Endothelial cell of umbilical vein (primary cell): ENCODE results near the gene AFP. TPM values are rescaled to one million over a fixed set of nuclear protein-coding genes. Genes with fewer than 3 reads are reported as not detected.

Experiments
- BruUV-seq: library from RNA; stranded (reverse); fragments of 400-500 nt; replicated peaks from 2 replicates; lab custom pipeline; 2021; lab: Mats Ljungman, UMichigan
- CTCF ChIA-PET: fragments of 300-600, 350-600 bp; sonication (Branson Sonifier 250); formaldehyde crosslinking; loops from one replicate; lab custom pipeline; 2021; ENCODE audit warnings: antibody characterized with exemption, inconsistent platforms; lab: Charles Lee
- POLR2A ChIA-PET: fragments of 300-600, 350-600 bp; sonication (Branson Sonifier 250); formaldehyde crosslinking; loops from one replicate; lab custom pipeline; 2021; ENCODE audit warnings: antibody characterized with exemption, inconsistent platforms; lab: Charles Lee
- DNase-seq: peaks from one replicate; pipeline ENCODE4 v3.0.0-alpha.2; 2011; ENCODE audit warnings: low read depth, low spot score
- FAIRE-seq: peaks from 2 replicates; lab custom pipeline; 2011; peaks lifted over from hg19 to GRCh38; lab: Jason Lieb, UNC
- H2AFZ ChIP-seq: 2 replicates; pipeline ENCODE4 v1.6.0; 2012; ENCODE audit warnings: low read depth, low read length, control low read depth, inconsistent platforms
- H3K27ac ChIP-seq: 2 replicates; pipeline ENCODE4 v1.5.1; 2011; ENCODE audit warnings: low read depth, mild to moderate bottlenecking, control low read depth, low read length, moderate library complexity; ENCODE audit not compliant: insufficient read depth
- H3K27me3 ChIP-seq, 2 experiments: 2 replicates each; pipeline versions ENCODE4 v1.6.0 to v1.6.1; 2011; ENCODE audit warnings: low read length in 2 of 2, mixed read lengths in 1 of 2; ENCODE audit not compliant: control insufficient read depth in 2 of 2, insufficient read depth in 2 of 2
- H3K36me3 ChIP-seq, 2 experiments: 2 replicates in 1 of 2; 3 replicates in 1 of 2; pipeline ENCODE4 v1.5.1; 2011; ENCODE audit warnings: low read length in 2 of 2, mild to moderate bottlenecking in 1 of 2, moderate library complexity in 1 of 2; ENCODE audit not compliant: control insufficient read depth in 2 of 2, insufficient read depth in 2 of 2; ENCODE audit errors: extremely low read depth in 1 of 2
- H3K4me1 ChIP-seq: 3 replicates; pipeline ENCODE4 v1.5.1; 2011; ENCODE audit warnings: mild to moderate bottlenecking, low read length; ENCODE audit not compliant: control insufficient read depth, insufficient read depth; ENCODE audit errors: extremely low read depth
- H3K4me2 ChIP-seq: 2 replicates; pipeline ENCODE4 v1.6.1; 2011; ENCODE audit warnings: low read length, control low read depth, mixed read lengths; ENCODE audit not compliant: insufficient read depth
- H3K4me3 ChIP-seq, 3 experiments: fragments of 200-600 bp in 1 of 3; sonication (generic), shearing (Covaris generic) in 1 of 3; replicated peaks in 1 of 3; 2 replicates each; pipeline ENCODE4 v1.5.1; 2011 to 2016; ENCODE audit warnings: control low read depth in 3 of 3, low read length in 3 of 3, mild to moderate bottlenecking in 2 of 3, inconsistent platforms in 1 of 3, low read depth in 1 of 3, moderate library complexity in 1 of 3; ENCODE audit not compliant: insufficient read depth in 1 of 3
- H3K79me2 ChIP-seq: 2 replicates; pipeline ENCODE4 v1.6.0; 2012; ENCODE audit warnings: low read length, inconsistent platforms; ENCODE audit not compliant: control insufficient read depth, insufficient read depth
- H3K9ac ChIP-seq: replicated peaks from 2 replicates; pipeline ENCODE3; 2011; ENCODE audit warnings: low read length, control low read depth; ENCODE audit not compliant: insufficient read depth; ENCODE audit errors: extremely low read depth
- H3K9me1 ChIP-seq: replicated peaks from 3 replicates; pipeline ENCODE4 v1.6.0; 2011; ENCODE audit warnings: mild to moderate bottlenecking, low read length; ENCODE audit not compliant: control insufficient read depth, insufficient read depth; ENCODE audit errors: extremely low read depth
- H3K9me3 ChIP-seq: replicated peaks from 2 replicates; pipeline ENCODE4 v1.5.1; 2012; ENCODE audit warnings: low read length, inconsistent platforms; ENCODE audit not compliant: control insufficient read depth, insufficient read depth
- H4K20me1 ChIP-seq: replicated peaks from 2 replicates; pipeline ENCODE3; 2011; ENCODE audit warnings: mild to moderate bottlenecking, low read length; ENCODE audit not compliant: control insufficient read depth, insufficient read depth; ENCODE audit errors: extremely low read depth
- EZH2 ChIP-seq: IDR thresholded peaks from 2 replicates; pipeline ENCODE4 v1.6.1; 2012; ENCODE audit warnings: borderline replicate concordance, low read depth, mild to moderate bottlenecking, moderate library complexity, low read length, inconsistent platforms; ENCODE audit not compliant: severe bottlenecking
- FOS ChIP-seq: IDR thresholded peaks from 2 replicates; pipeline ENCODE4 v1.6.1; 2011; ENCODE audit warnings: mild to moderate bottlenecking, low read length, moderate library complexity, borderline replicate concordance; ENCODE audit not compliant: insufficient read depth
- GATA2 ChIP-seq: IDR thresholded peaks from 2 replicates; pipeline ENCODE4 v1.7.0; 2011; ENCODE audit warnings: low read depth, mild to moderate bottlenecking, moderate library complexity, mixed read lengths, low read length; ENCODE audit not compliant: insufficient read length, insufficient read depth
- JUN ChIP-seq: IDR thresholded peaks from 2 replicates; pipeline ENCODE4 v1.6.1; 2011; ENCODE audit warnings: borderline replicate concordance, low read depth; ENCODE audit not compliant: insufficient read length, insufficient read depth
- MYC ChIP-seq: IDR thresholded peaks from one replicate; pipeline ENCODE4 v1.6.1; 2011; ENCODE audit warnings: mild to moderate bottlenecking, low read depth, low read length
- POLR2A ChIP-seq: IDR thresholded peaks from 2 replicates; pipeline ENCODE4 v1.6.1; 2012; ENCODE audit warnings: low read depth, mild to moderate bottlenecking, control low read depth, low read length
- POLR2AphosphoS5 ChIP-seq: IDR thresholded peaks from 2 replicates; pipeline ENCODE4 v1.6.1; 2012; ENCODE audit warnings: low read depth, mild to moderate bottlenecking, control low read depth, low read length, moderate library complexity; ENCODE audit not compliant: insufficient read depth
- dilution Hi-C: fragments of 300-500 bp; cut with MboI; formaldehyde crosslinking; loops from one replicate; pipeline ENCODE4 v1.15.0; 2019; ENCODE audit warnings: low sequenced_read_pairs; ENCODE audit not compliant: extremely low pct_ligation_motif_present
- intact Hi-C: fragments of 100-400 bp; cut with micrococcal nuclease; formaldehyde crosslinking; loops from one replicate; pipeline ENCODE4 v1.10.0; 2022
- polyA plus RNA-seq, 4 experiments: library from polyadenylated mRNA; depleted of rRNA in 3 of 4; stranded (reverse) in 3 of 4; unstranded in 1 of 4; fragments of >200 nt; gene quantifications; 2 replicates each; pipeline versions ENCODE4 v1.2.1 to v1.2.3, GENCODE V29; 2011 to 2012; ENCODE audit warnings: missing spikeins in 1 of 4
- total RNA-seq: library from RNA; stranded (reverse); gene quantifications from 2 replicates; pipeline ENCODE4 v1.2.3, GENCODE V29; 2021
- TF ChIP-seq, protein P1 (sequence below): IDR thresholded peaks from 2 replicates; pipeline ENCODE4 v1.6.1; 2011; ENCODE audit not compliant: insufficient read depth, insufficient read length
- TF ChIP-seq, protein P2 (sequence below), 2 donors: IDR thresholded peaks; 1 replicate in 1 of 2; 2 replicates in 1 of 2; pipeline ENCODE4 v1.5.1; 2011; ENCODE audit warnings: low read length in 2 of 2, mild to moderate bottlenecking in 2 of 2, moderate library complexity in 2 of 2, control low read depth in 1 of 2, inconsistent platforms in 1 of 2, low read depth in 1 of 2; ENCODE audit not compliant: insufficient read depth in 1 of 2; ENCODE audit errors: extremely low read depth in 1 of 2

The AFP gene
- total and polyA plus RNA-seq, 2 donors (not counting 3 experiments of a cell fraction or from before 2014, with no cell fraction given) = not detected

DNA sequence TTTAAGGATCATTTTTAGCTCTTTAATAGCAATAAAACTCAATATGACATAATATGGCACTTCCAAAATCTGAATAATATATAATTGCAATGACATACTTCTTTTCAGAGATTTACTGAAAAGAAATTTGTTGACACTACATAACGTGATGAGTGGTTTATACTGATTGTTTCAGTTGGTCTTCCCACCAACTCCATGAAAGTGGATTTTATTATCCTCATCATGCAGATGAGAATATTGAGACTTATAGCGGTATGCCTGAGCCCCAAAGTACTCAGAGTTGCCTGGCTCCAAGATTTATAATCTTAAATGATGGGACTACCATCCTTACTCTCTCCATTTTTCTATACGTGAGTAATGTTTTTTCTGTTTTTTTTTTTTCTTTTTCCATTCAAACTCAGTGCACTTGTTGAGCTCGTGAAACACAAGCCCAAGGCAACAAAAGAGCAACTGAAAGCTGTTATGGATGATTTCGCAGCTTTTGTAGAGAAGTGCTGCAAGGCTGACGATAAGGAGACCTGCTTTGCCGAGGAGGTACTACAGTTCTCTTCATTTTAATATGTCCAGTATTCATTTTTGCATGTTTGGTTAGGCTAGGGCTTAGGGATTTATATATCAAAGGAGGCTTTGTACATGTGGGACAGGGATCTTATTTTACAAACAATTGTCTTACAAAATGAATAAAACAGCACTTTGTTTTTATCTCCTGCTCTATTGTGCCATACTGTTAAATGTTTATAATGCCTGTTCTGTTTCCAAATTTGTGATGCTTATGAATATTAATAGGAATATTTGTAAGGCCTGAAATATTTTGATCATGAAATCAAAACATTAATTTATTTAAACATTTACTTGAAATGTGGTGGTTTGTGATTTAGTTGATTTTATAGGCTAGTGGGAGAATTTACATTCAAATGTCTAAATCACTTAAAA, 16.6 kb upstream of the AFP start:
- H3K27ac ChIP-seq = no peak overlapping the region
- H3K4me3 ChIP-seq = no peak overlapping the region
- no peaks in the 10 kb centered on the region for H4K20me1 ChIP-seq
- H2AFZ ChIP-seq = no peak overlapping the region
- no peaks in the 10 kb centered on the region for H3K4me1 ChIP-seq
- dilution Hi-C loops = no loop called here
- H3K4me2 ChIP-seq = no peak overlapping the region
- FAIRE-seq (no peak), DNase-seq (no peak)
- POLR2A ChIA-PET = no interaction called here
- BruUV-seq = no TSS peak
- intact Hi-C loops = no loop called here
- H3K27me3 ChIP-seq = peaks cover 2% of the 10 kb centered on the region in 2 experiments
- no peaks in the 10 kb centered on the region for H3K36me3 ChIP-seq
- no peaks in the 10 kb centered on the region for H3K9me1 ChIP-seq
- no peaks in the 10 kb centered on the region for H3K9me3 ChIP-seq
- CTCF ChIA-PET = interaction anchor here (1.0 to 1.6 kb wide), 2 partner anchors 27 to 115 kb away, joined by 3 to 7 read pairs; no protein-coding TSS in a partner anchor
- no peak overlapping the region for H3K9ac ChIP-seq
- TF ChIP-seq POLR2AphosphoS5 (no peak), JUN (no peak), GATA2 (no peak), EZH2 (no peak), FOS (no peak), MYC (no peak), POLR2A (no peak)
- TF ChIP-seq, protein P1, sequence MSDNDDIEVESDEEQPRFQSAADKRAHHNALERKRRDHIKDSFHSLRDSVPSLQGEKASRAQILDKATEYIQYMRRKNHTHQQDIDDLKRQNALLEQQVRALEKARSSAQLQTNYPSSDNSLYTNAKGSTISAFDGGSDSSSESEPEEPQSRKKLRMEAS = no peak
- TF ChIP-seq, protein P2, sequence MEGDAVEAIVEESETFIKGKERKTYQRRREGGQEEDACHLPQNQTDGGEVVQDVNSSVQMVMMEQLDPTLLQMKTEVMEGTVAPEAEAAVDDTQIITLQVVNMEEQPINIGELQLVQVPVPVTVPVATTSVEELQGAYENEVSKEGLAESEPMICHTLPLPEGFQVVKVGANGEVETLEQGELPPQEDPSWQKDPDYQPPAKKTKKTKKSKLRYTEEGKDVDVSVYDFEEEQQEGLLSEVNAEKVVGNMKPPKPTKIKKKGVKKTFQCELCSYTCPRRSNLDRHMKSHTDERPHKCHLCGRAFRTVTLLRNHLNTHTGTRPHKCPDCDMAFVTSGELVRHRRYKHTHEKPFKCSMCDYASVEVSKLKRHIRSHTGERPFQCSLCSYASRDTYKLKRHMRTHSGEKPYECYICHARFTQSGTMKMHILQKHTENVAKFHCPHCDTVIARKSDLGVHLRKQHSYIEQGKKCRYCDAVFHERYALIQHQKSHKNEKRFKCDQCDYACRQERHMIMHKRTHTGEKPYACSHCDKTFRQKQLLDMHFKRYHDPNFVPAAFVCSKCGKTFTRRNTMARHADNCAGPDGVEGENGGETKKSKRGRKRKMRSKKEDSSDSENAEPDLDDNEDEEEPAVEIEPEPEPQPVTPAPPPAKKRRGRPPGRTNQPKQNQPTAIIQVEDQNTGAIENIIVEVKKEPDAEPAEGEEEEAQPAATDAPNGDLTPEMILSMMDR (IDR thresholded peaks at IDR 0.05; ENCODE audit: extremely low read depth in 1 of 2, insufficient read depth in 1 of 2, low read depth in 1 of 2, low read length in 2 of 2) = no peak
- H3K79me2 ChIP-seq = no peaks in the 10 kb centered on the region
